OCI-LY1 (cell line): ENCODE measurements around the gene FCN1.

Experiments
- EZH2 ChIP-seq: fragments of 200-600 bp; sonication (generic), shearing (Covaris generic); IDR thresholded peaks from 2 replicates; pipeline ENCODE4 v1.8.0; 2017; ENCODE audit warnings: borderline replicate concordance, mixed run types, mild to moderate bottlenecking, antibody characterized with exemption, low read length, moderate library complexity, mixed read lengths
- TF ChIP-seq, protein P1 (sequence below): fragments of 200-600 bp; sonication (generic), shearing (Covaris generic); IDR thresholded peaks from 2 replicates; pipeline ENCODE4 v1.5.1; 2017; ENCODE audit warnings: mild to moderate bottlenecking, antibody characterized with exemption, low read length, moderate library complexity, mixed read lengths

DNA sequence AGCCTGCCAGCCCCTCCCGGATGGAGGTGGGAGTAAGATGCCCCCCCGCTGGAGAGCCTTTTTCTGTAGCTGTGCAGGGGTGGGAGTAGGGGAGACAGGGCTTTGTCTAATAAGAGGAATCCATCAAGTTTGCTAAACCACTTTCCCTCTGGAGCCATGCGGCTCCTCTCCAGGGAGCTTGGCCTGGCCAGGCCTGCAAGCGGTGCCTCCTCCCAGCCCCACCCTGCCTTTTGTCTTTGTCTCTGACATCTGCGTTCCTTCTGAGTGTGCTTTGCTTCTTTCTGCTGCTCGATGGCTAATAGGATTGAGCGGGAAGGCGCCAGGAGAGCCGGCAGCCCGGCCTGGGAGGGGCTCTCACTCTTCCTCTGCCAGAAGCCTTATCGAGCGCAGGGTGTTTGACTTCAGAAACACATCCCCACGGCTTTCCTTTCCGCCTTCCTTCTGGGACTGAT is 26.7 kb upstream of the FCN1 start:
- TF ChIP-seq EZH2, result no peak
- TF ChIP-seq, protein P1, sequence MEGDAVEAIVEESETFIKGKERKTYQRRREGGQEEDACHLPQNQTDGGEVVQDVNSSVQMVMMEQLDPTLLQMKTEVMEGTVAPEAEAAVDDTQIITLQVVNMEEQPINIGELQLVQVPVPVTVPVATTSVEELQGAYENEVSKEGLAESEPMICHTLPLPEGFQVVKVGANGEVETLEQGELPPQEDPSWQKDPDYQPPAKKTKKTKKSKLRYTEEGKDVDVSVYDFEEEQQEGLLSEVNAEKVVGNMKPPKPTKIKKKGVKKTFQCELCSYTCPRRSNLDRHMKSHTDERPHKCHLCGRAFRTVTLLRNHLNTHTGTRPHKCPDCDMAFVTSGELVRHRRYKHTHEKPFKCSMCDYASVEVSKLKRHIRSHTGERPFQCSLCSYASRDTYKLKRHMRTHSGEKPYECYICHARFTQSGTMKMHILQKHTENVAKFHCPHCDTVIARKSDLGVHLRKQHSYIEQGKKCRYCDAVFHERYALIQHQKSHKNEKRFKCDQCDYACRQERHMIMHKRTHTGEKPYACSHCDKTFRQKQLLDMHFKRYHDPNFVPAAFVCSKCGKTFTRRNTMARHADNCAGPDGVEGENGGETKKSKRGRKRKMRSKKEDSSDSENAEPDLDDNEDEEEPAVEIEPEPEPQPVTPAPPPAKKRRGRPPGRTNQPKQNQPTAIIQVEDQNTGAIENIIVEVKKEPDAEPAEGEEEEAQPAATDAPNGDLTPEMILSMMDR, result no peak
